ENCODE measurements around the gene TGFBR2. TPM values are rescaled to one million over a fixed set of nuclear protein-coding genes. Genes with fewer than 3 reads are reported as not detected.

The TGFBR2 gene
- total RNA-seq, 3 donors from 2014 or later = 205 to 281 (median 243) TPM

DNA sequence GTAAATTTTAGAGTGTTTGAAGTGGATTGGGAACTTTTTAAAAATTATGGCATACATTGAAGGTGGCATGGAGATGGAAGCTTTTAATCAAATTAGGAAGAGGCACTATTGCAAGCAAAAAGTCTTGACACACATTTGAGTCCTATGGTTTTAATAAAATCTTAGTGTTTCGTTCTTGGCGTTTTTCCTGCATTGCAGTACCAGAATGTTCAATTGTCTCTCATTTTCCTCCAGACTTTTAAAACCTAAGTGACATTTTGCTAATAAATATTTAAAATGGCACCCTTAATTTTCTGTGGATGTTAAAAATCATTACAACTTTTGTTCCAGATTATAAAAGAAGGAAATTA, 2.2 kb downstream of the TGFBR2 start:
- TF ChIP-seq POLR2AphosphoS5 (IDR thresholded peaks at IDR 0.05) (no peak), POLR2A (IDR thresholded peaks at IDR 0.05) (no peak)
- TF ChIP-seq, protein P1, sequence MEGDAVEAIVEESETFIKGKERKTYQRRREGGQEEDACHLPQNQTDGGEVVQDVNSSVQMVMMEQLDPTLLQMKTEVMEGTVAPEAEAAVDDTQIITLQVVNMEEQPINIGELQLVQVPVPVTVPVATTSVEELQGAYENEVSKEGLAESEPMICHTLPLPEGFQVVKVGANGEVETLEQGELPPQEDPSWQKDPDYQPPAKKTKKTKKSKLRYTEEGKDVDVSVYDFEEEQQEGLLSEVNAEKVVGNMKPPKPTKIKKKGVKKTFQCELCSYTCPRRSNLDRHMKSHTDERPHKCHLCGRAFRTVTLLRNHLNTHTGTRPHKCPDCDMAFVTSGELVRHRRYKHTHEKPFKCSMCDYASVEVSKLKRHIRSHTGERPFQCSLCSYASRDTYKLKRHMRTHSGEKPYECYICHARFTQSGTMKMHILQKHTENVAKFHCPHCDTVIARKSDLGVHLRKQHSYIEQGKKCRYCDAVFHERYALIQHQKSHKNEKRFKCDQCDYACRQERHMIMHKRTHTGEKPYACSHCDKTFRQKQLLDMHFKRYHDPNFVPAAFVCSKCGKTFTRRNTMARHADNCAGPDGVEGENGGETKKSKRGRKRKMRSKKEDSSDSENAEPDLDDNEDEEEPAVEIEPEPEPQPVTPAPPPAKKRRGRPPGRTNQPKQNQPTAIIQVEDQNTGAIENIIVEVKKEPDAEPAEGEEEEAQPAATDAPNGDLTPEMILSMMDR (IDR thresholded peaks at IDR 0.05) = no peak
- H3K9me3 ChIP-seq = no peaks in the 10 kb centered on the region
- intact Hi-C loops (cut with DNase I; ENCODE audit: low total_unique reads) = no loop called here
- peak overlapping the region; percentile 80 to 99 for H3K27ac ChIP-seq
- H3K36me3 ChIP-seq = no peaks in the 10 kb centered on the region
- peaks cover 0 to 6% of the 10 kb centered on the region in 2 donors for H3K4me1 ChIP-seq
- H3K27me3 ChIP-seq = no peaks in the 10 kb centered on the region
- H3K4me3 ChIP-seq = peak overlapping the region; percentile 93 to 100 (median 99)
- DNase-seq (ENCODE audit: low spot score in 2 of 2) = no peak

DNA sequence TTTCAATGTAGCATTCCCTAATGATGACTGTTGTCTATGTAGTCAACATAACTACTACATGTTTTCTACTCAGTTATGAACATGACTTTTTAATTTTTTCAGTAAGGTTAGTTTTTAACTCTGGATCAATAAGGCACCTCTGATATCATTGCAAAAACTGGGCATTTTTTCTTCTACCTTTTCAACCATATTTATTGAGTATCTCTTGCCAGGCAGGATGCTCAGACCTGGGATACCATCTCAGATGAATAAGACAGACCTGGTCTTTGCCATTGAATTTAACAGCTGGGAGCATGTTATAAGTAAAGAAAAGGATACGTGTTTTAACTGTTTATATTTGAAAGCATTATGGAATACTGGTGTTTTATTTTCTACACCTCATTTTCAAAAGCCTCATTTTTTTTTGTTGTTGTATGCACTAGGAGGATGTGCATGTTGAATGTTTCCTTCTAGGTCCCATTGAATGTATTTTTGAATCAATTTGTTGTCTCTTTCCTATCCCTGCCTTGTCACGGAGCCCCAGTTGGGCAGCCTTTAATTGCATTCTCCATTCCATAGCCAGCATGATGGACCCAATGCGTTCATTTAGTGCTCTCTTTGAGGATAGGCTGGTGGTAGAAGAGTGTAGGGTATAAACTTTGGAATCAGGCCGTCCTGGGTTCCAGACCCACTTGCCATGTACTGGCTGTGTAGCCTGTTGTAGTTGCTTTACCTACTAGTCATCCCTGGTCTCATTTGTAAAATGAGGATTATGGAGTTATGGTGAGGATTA, 3.7 kb downstream of the TGFBR2 start:
- intact Hi-C loops (cut with DNase I; ENCODE audit: low total_unique reads) = no loop called here
- peaks cover 0 to 9% of the 10 kb centered on the region in 2 donors for H3K4me1 ChIP-seq
- H3K27ac ChIP-seq = peak overlapping the region; percentile 60 to 99
- no peak for DNase-seq (ENCODE audit: low spot score in 2 of 2)
- no peaks in the 10 kb centered on the region for H3K27me3 ChIP-seq
- peak overlapping the region; percentile 93 to 100 (median 99) for H3K4me3 ChIP-seq
- TF ChIP-seq POLR2AphosphoS5 (IDR thresholded peaks at IDR 0.05) = no peak
- TF ChIP-seq POLR2A (IDR thresholded peaks at IDR 0.05) = no peak
- TF ChIP-seq, protein P1 (IDR thresholded peaks at IDR 0.05) = no peak
- H3K9me3 ChIP-seq = no peaks in the 10 kb centered on the region
- H3K36me3 ChIP-seq = no peaks in the 10 kb centered on the region

DNA sequence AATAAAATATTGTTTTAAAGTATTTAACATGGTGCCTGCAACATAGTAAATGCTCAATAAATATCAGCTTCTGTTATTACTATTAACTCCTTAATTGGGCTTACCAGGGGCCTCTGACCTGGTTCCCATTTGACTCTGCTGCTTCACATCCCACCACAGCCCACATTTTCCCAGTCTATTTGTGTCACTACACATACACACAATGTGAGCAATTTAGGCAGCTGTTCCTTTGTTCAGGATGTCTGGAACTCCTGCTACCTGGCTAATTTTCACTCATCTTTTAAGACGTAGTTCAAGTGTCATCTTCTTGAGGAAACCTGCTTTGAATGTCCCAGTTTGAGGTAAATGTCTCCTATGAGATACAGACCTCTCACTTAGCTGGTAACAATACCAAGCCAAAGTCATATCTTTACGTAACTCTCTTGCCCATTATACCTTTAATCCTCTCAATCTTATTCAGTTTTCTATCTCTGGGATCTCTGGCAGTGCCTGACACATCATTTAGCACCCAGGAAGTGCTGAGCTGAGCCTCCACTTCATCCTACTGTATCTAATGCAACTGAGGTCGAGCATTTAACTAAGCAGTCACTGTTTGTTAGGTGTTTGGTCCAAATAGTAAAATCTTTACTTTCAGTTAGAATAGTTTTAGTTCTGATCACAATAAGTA, 4.4 kb downstream of the TGFBR2 start:
- intact Hi-C loops (cut with DNase I; ENCODE audit: low total_unique reads) = no loop called here
- Histone ChIP-seq H3K4me3 (peak overlapping the region; percentile 93 to 100 (median 99)), H3K27me3 (no peaks in the 10 kb centered on the region), H3K36me3 (no peaks in the 10 kb centered on the region), H3K9me3 (no peaks in the 10 kb centered on the region), H3K4me1 (peaks cover 0 to 5% of the 10 kb centered on the region in 2 donors), H3K27ac (peak overlapping the region; percentile 60 to 99)
- DNase-seq (ENCODE audit: low spot score in 2 of 2) = no peak
- TF ChIP-seq POLR2A (IDR thresholded peaks at IDR 0.05) (no peak), POLR2AphosphoS5 (IDR thresholded peaks at IDR 0.05) (no peak)
- TF ChIP-seq, protein P1 (IDR thresholded peaks at IDR 0.05) = no peak

DNA sequence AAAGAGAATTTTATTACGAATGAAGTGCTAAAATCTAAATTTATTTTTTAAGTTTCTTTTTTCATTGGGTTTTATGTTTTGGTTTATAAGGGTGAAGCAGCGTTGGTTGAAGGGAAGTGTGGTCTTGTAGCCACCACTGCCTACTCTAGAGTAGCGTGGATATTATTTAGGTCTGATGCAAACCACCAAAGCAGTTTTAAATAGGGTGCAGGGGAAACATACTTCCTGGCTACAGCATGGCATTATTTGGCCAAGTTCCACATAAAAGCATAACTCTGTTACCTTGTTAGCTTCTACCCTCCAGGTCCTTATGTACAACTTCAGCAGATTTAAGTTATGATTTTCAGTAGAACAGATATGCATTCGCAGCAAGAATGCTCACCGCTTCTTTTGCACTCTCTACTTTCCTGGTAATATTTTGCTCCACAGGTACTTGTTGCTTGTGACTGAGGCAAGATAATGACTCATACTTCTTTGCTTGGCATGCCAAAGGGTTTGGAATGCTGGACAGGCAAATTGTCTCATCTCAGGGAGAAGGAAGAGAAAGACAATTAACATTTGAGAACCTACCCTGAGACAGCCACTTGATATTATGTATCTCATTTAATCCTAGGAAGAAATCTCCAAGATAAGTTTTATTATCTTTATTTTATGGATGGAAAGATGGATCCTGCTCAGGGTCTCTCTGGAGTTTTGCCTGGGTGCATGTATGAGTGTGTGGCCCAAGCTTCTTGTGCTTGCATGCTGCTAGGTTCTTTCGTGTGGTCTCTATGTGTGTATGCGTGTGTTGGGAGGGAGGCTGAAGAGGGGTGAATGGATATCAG, 5.4 kb downstream of the TGFBR2 start:
- TF ChIP-seq POLR2A (IDR thresholded peaks at IDR 0.05) (no peak), POLR2AphosphoS5 (IDR thresholded peaks at IDR 0.05) (peak in 1 of 3 donors; percentile 43)
- Histone ChIP-seq H3K27me3 (no peaks in the 10 kb centered on the region), H3K4me1 (peaks cover 0 to 3% of the 10 kb centered on the region in 2 donors), H3K36me3 (no peaks in the 10 kb centered on the region), H3K4me3 (peak overlapping the region; percentile 9 to 100 (median 93)), H3K27ac (peak overlapping the region; percentile 66 to 99), H3K9me3 (no peaks in the 10 kb centered on the region)
- peak in 1 of 2 donors; percentile 56 for DNase-seq (ENCODE audit: low spot score in 2 of 2)
- intact Hi-C loops (cut with DNase I; ENCODE audit: low total_unique reads) = no loop called here

DNA sequence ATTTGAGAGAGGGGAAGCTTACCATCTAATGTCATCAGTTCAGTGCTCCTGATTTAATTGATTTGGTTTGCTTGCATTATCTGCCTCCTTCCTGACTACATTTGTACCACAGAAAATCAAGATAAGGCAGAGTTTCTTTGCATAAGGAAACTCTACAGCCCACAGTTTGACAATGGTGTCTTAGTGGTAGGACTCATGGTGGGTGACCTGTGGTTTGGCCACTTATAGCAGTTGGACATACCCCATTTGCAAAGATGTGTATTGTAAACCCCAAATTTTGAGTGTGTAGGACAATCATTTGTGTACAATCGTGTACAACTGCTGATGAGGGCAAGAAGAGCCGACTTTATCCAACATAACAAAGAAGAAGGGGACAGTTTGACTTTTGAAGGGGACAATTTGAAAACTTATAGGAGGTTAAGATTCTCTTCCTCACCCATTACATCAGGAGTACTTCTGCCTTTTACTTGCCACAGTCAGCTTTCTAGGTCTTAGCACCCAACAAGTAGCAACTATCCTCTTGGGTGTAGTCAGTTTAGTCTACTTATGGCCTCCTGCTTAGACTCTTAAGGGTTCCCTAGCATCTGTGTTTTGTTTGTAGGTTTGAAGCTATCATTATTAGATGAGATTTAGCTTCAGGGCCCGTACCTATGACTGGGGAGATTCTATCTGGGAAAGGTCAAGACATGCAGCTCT, 6.2 kb downstream of the TGFBR2 start:
- Histone ChIP-seq H3K27ac (peak overlapping the region; percentile 66 to 99), H3K4me3 (peak overlapping the region in 2 of 3 donors; percentile 93 to 100)
- intact Hi-C loops (cut with DNase I; ENCODE audit: low total_unique reads) = no loop called here

More for the DNA sequence above, 6.2 kb downstream of the TGFBR2 start:
- DNase-seq (ENCODE audit: low spot score in 2 of 2) = no peak
- H3K4me1 ChIP-seq = peaks cover 0 to 3% of the 10 kb centered on the region in 2 donors
- TF ChIP-seq, protein P1 (IDR thresholded peaks at IDR 0.05) = no peak
- TF ChIP-seq POLR2A (IDR thresholded peaks at IDR 0.05) (no peak), POLR2AphosphoS5 (IDR thresholded peaks at IDR 0.05) (no peak)
- no peaks in the 10 kb centered on the region for H3K36me3 ChIP-seq
- H3K27me3 ChIP-seq = no peaks in the 10 kb centered on the region
- H3K9me3 ChIP-seq = no peaks in the 10 kb centered on the region
